ENCODE data around the gene NUB1.

NUB1 gene

GRCh38 chr7:151340794-151341356 is 737 bp upstream of the NUB1 start:
- no peak for TF ChIP-seq CTCF (conservative IDR thresholded peaks at IDR 0.05; ENCODE audit: control insufficient read depth, insufficient read depth, low read depth, low read length)
- peak overlapping the region; percentile 41 for H3K4me3 ChIP-seq (ENCODE audit: control insufficient read depth, low read depth, low read length)

GRCh38 chr7:151342102-151342646 is 562 bp downstream of the NUB1 start:
- peak; percentile 15 for DNase-seq (ENCODE audit: low read depth)
- H3K4me3 ChIP-seq (ENCODE audit: control insufficient read depth, low read depth, low read length): peak overlapping the region; percentile 68
- no peak for TF ChIP-seq CTCF (conservative IDR thresholded peaks at IDR 0.05; ENCODE audit: control insufficient read depth, insufficient read depth, low read depth, low read length)

More at GRCh38 chr7:151340794-151341356, 737 bp upstream of the NUB1 start:
- no peak for DNase-seq (ENCODE audit: low read depth)

- no peak for DNase-seq (ENCODE audit: low read depth)
- H3K4me3 ChIP-seq (ENCODE audit: control insufficient read depth, low read depth, low read length): peak overlapping the region; percentile 68
- TF ChIP-seq CTCF (conservative IDR thresholded peaks at IDR 0.05; ENCODE audit: control insufficient read depth, insufficient read depth, low read depth, low read length): peak; percentile 1
These were observed 1.2 kb downstream of the NUB1 start for GRCh38 chr7:151342811-151343210.

- TF ChIP-seq CTCF (conservative IDR thresholded peaks at IDR 0.05; ENCODE audit: control insufficient read depth, insufficient read depth, low read depth, low read length): no peak
- DNase-seq (ENCODE audit: low read depth): no peak
- no peak overlapping the region for H3K4me3 ChIP-seq (ENCODE audit: control insufficient read depth, low read depth, low read length)
These were observed 1.9 kb downstream of the NUB1 start for GRCh38 chr7:151343516-151343915.

GRCh38 chr7:151345576-151346469 is 4.2 kb downstream of the NUB1 start:
- H3K4me3 ChIP-seq (ENCODE audit: control insufficient read depth, low read depth, low read length): no peak overlapping the region
- DNase-seq (ENCODE audit: low read depth): no peak
- TF ChIP-seq CTCF (conservative IDR thresholded peaks at IDR 0.05; ENCODE audit: control insufficient read depth, insufficient read depth, low read depth, low read length): no peak

- no peak overlapping the region for H3K4me3 ChIP-seq (ENCODE audit: control insufficient read depth, low read depth, low read length)
- no peak for DNase-seq (ENCODE audit: low read depth)
- no peak for TF ChIP-seq CTCF (conservative IDR thresholded peaks at IDR 0.05; ENCODE audit: control insufficient read depth, insufficient read depth, low read depth, low read length)
These were observed 4.8 kb downstream of the NUB1 start for GRCh38 chr7:151346470-151346769.

All from fibroblast of mammary gland (primary cell).